Activated CD4-positive, alpha-beta T cell treated with anti-CD3 and anti-CD28 coated beads, Interleukin-10, Interleukin-2, amounts not matched to agents 100 ng/mL and 50 ng/mL, durations not matched to agents 16 hours and 8 hours (primary cell): Measurements from ENCODE around the gene PNCK.

Experiments
- DNase-seq: peaks from one replicate; pipeline ENCODE4 v3.0.0-alpha.2; 2020

PNCK gene

GRCh38 chrX:153639177-153640044, 34.2 kb downstream of the PNCK start:
- DNase-seq, result no peak

- no peak for DNase-seq
These were observed 35.0 kb downstream of the PNCK start for GRCh38 chrX:153638436-153639176.

GRCh38 chrX:153638041-153638371, 35.6 kb downstream of the PNCK start:
- no peak for DNase-seq

- DNase-seq, result no peak
These were observed 36.2 kb downstream of the PNCK start for GRCh38 chrX:153637121-153638040.

- DNase-seq, result no peak
These were observed 36.9 kb downstream of the PNCK start for GRCh38 chrX:153636716-153637115.

- peak; percentile 45 for DNase-seq
These were observed 37.6 kb downstream of the PNCK start for GRCh38 chrX:153635788-153636668.

- no peak for DNase-seq
These were observed 38.2 kb downstream of the PNCK start for GRCh38 chrX:153635388-153635787.

- DNase-seq, result no peak
These were observed 38.8 kb downstream of the PNCK start for GRCh38 chrX:153634832-153635231.

GRCh38 chrX:153634236-153634635, 39.4 kb downstream of the PNCK start:
- DNase-seq, result no peak

- no peak for DNase-seq
These were observed 39.9 kb downstream of the PNCK start for GRCh38 chrX:153633607-153634180.

- DNase-seq, result no peak
These were observed 40.6 kb downstream of the PNCK start for GRCh38 chrX:153633048-153633447.

GRCh38 chrX:153632595-153632946, 41.0 kb downstream of the PNCK start:
- no peak for DNase-seq

- DNase-seq, result no peak
These were observed 41.6 kb downstream of the PNCK start for GRCh38 chrX:153631907-153632594.

- DNase-seq, result no peak
These were observed 42.3 kb downstream of the PNCK start for GRCh38 chrX:153631346-153631745.

- no peak for DNase-seq
These were observed 44.9 kb downstream of the PNCK start for GRCh38 chrX:153628665-153629064.

GRCh38 chrX:153628129-153628528, 45.5 kb downstream of the PNCK start:
- DNase-seq, result no peak

GRCh38 chrX:153627675-153628111, 45.9 kb downstream of the PNCK start:
- no peak for DNase-seq

- no peak for DNase-seq
These were observed 46.5 kb downstream of the PNCK start for GRCh38 chrX:153626863-153627674.

- no peak for DNase-seq
These were observed 47.5 kb downstream of the PNCK start for GRCh38 chrX:153626025-153626633.
